Neural progenitor cell (in vitro differentiated cells): ENCODE measurements around the gene PYCR2. TPM values are rescaled to one million over a fixed set of nuclear protein-coding genes. Genes with fewer than 3 reads are reported as not detected.

Source experiments
- DNase-seq: peaks from one replicate; pipeline ENCODE4 v3.0.0-alpha.2; 2016; ENCODE audit warnings: low spot score
- H2AFZ ChIP-seq: fragments of 200-600 bp; sonication (generic); replicated peaks from 2 replicates; pipeline ENCODE4 v1.6.1; 2016; ENCODE audit warnings: antibody characterized with exemption
- H3F3A ChIP-seq: fragments of 200-600 bp; sonication (generic); 2 replicates; pipeline ENCODE4 v1.6.1; 2016; ENCODE audit warnings: antibody characterized with exemption, low read depth
- H3K27ac ChIP-seq: fragments of 200-600 bp; sonication (generic); 2 replicates; pipeline ENCODE4 v1.5.1; 2016; ENCODE audit warnings: mild to moderate bottlenecking
- H3K27me3 ChIP-seq: fragments of 200-600 bp; sonication (generic); 2 replicates; pipeline ENCODE4 v1.6.1; 2016; ENCODE audit warnings: mild to moderate bottlenecking, moderate library complexity
- H3K36me3 ChIP-seq: fragments of 200-600 bp; sonication (generic); 2 replicates; pipeline ENCODE4 v1.5.1; 2016
- H3K4me1 ChIP-seq: fragments of 200-600 bp; sonication (generic); 2 replicates; pipeline ENCODE4 v1.6.1; 2016; ENCODE audit warnings: mixed run types
- H3K4me2 ChIP-seq: fragments of 200-600 bp; sonication (generic); 2 replicates; pipeline ENCODE4 v1.6.1; 2016
- H3K4me3 ChIP-seq: fragments of 200-600 bp; sonication (generic); 2 replicates; pipeline ENCODE4 v1.5.1; 2016
- H3K79me2 ChIP-seq: fragments of 200-600 bp; sonication (generic); 2 replicates; pipeline ENCODE4 v1.6.1; 2016; ENCODE audit warnings: low read depth
- H3K9ac ChIP-seq: fragments of 200-600 bp; sonication (generic); 2 replicates; pipeline ENCODE4 v1.6.1; 2016
- H3K9me3 ChIP-seq: fragments of 200-600 bp; sonication (generic); 2 replicates; pipeline ENCODE4 v1.5.1; 2016; ENCODE audit warnings: low read depth
- H4K20me1 ChIP-seq: fragments of 200-600 bp; sonication (generic); 2 replicates; pipeline ENCODE4 v1.6.1; 2016; ENCODE audit warnings: low read depth
- H3K27ac Mint-ChIP-seq: 3 replicates; pipeline ENCODE4 v1.8.0; 2021; ENCODE audit warnings: mixed read lengths
- H3K27me3 Mint-ChIP-seq: 2 replicates; pipeline ENCODE4 v1.8.0; 2022; ENCODE audit warnings: low read depth, mild to moderate bottlenecking, inconsistent platforms, moderate library complexity, mixed read lengths; ENCODE audit not compliant: insufficient read depth
- H3K36me3 Mint-ChIP-seq: 3 replicates; pipeline ENCODE4 v1.8.0; 2021; ENCODE audit warnings: mixed read lengths
- H3K4me1 Mint-ChIP-seq: 3 replicates; pipeline ENCODE4 v1.8.0; 2021; ENCODE audit warnings: mixed read lengths
- H3K4me3 Mint-ChIP-seq: 3 replicates; pipeline ENCODE4 v1.8.0; 2021; ENCODE audit warnings: mild to moderate bottlenecking, moderate library complexity, mixed read lengths
- H3K9me3 Mint-ChIP-seq: 3 replicates; pipeline ENCODE4 v1.8.0; 2020; ENCODE audit warnings: mixed read lengths
- EZH2 ChIP-seq: fragments of 200-600 bp; sonication (generic); IDR thresholded peaks from 2 replicates; pipeline ENCODE4 v1.6.1; 2017; ENCODE audit warnings: antibody characterized with exemption, mild to moderate bottlenecking, moderate library complexity
- EZH2phosphoT487 ChIP-seq: fragments of 200-600 bp; sonication (generic); IDR thresholded peaks from 2 replicates; pipeline ENCODE4 v1.6.1; 2017; ENCODE audit warnings: antibody characterized with exemption
- microRNA-seq: library from miRNA; unstranded; fragments of <30 nt; microRNA quantifications from one replicate; pipeline ENCODE4, GENCODE V29; 2016
- small RNA-seq: library from RNA; depleted of rRNA; stranded (forward); fragments of <200 nt; gene quantifications from one replicate; pipeline ENCODE3, GENCODE V24; 2015
- total RNA-seq: library from RNA; depleted of rRNA; stranded (reverse); fragments of >200 nt; gene quantifications from 2 replicates; pipeline ENCODE4 v1.2.3, GENCODE V29; 2015; ENCODE audit warnings: low replicate concordance
- TF ChIP-seq, protein P1 (sequence below): fragments of 200-600 bp; sonication (generic); IDR thresholded peaks from 2 replicates; pipeline ENCODE4 v1.5.1; 2017; ENCODE audit warnings: antibody characterized with exemption, mild to moderate bottlenecking

PYCR2 gene
- total RNA-seq, 1 donor from 2014 or later, result 23.8 TPM

DNA sequence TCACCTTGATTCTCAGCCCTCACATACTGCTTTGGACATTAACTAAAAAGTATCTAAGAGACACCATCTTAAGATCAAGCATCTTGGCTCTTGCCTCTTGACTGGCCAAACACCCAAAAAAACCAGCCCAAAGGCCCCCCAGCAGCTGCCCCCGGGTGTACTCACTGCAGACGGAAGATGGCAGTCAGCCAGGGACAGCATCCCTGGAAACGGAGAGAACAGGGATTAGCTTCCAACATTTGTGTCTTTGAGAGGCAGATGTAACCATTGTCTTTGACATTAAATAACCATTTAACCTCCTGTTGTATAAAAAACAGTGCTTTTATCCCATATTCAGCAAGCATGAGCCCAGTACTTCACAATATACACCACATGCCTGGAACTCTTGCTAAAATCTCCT is 53.1 kb downstream of the PYCR2 start:
- no peak for DNase-seq
- H3K9ac ChIP-seq, result no peak overlapping the region
- no peaks in the 10 kb centered on the region for H3K27me3 ChIP-seq
- H3K4me1 Mint-ChIP-seq, result peaks cover 2% of the 10 kb centered on the region
- no peaks in the 10 kb centered on the region for H3K9me3 Mint-ChIP-seq
- no peak overlapping the region for H3K4me2 ChIP-seq
- H3F3A ChIP-seq, result no peaks in the 10 kb centered on the region
- H3K27ac ChIP-seq, result no peak overlapping the region
- no peaks in the 10 kb centered on the region for H3K79me2 ChIP-seq
- no peaks in the 10 kb centered on the region for H3K9me3 ChIP-seq
- H3K36me3 ChIP-seq, result no peaks in the 10 kb centered on the region
- H3K27me3 Mint-ChIP-seq, result no peaks in the 10 kb centered on the region
- H4K20me1 ChIP-seq, result no peaks in the 10 kb centered on the region
- H3K4me1 ChIP-seq, result no peaks in the 10 kb centered on the region
- no peak for TF ChIP-seq EZH2phosphoT487
- TF ChIP-seq, protein P1, sequence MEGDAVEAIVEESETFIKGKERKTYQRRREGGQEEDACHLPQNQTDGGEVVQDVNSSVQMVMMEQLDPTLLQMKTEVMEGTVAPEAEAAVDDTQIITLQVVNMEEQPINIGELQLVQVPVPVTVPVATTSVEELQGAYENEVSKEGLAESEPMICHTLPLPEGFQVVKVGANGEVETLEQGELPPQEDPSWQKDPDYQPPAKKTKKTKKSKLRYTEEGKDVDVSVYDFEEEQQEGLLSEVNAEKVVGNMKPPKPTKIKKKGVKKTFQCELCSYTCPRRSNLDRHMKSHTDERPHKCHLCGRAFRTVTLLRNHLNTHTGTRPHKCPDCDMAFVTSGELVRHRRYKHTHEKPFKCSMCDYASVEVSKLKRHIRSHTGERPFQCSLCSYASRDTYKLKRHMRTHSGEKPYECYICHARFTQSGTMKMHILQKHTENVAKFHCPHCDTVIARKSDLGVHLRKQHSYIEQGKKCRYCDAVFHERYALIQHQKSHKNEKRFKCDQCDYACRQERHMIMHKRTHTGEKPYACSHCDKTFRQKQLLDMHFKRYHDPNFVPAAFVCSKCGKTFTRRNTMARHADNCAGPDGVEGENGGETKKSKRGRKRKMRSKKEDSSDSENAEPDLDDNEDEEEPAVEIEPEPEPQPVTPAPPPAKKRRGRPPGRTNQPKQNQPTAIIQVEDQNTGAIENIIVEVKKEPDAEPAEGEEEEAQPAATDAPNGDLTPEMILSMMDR, result no peak
- TF ChIP-seq EZH2, result no peak
- H3K27ac Mint-ChIP-seq, result no peak overlapping the region
- H3K4me3 Mint-ChIP-seq, result no peak overlapping the region
- H3K4me3 ChIP-seq, result no peak overlapping the region
- H3K36me3 Mint-ChIP-seq, result peaks cover 7% of the 10 kb centered on the region
- no peak overlapping the region for H2AFZ ChIP-seq

Small RNA genes within 50 kb of the gene (microRNA-seq; reads per million reads assigned to microRNA genes)
- 0.54 reads per million for gene MIR6741

Small RNA genes within 50 kb of the gene (small RNA-seq; reads per million reads assigned to genes)
- gene AL117348.1 (not detected), gene NDUFA3P3 (not detected)

Other genes starting within 250 kb of the PYCR2 start
- 751 and 1,104 TPM in 2 replicates for gene SRP9, start 146.4 kb downstream of the PYCR2 start, total RNA-seq
- gene EPHX1, start 114.1 kb downstream of the PYCR2 start, total RNA-seq, result 4.3 and 5.7 TPM in 2 replicates
- 5.1 and 12.3 TPM in 2 replicates for gene TMEM63A, start 41.9 kb downstream of the PYCR2 start, total RNA-seq
- not detected in 2 replicates for gene LEFTY1, start 35.1 kb downstream of the PYCR2 start, total RNA-seq
- gene LEFTY2, start 17.0 kb upstream of the PYCR2 start, total RNA-seq, result not detected in 2 replicates
- 18.8 and 29.2 TPM in 2 replicates for gene SDE2, start 75.1 kb upstream of the PYCR2 start, total RNA-seq
- gene H3-3A, start 138.5 kb upstream of the PYCR2 start, total RNA-seq, result 1,442 and 1,689 TPM in 2 replicates